ENCODE measurements around the gene SNX20.

The SNX20 gene

GRCh38 chr16:50681021-50681885 lies at the start of gene SNX20:
Gene SNX20, minus strand, starts transcription at chr16:50681312. Its CDS starts 3,786 bp downstream, at chr16:50677526.
- DNase-seq (ENCODE audit: low read depth in 2 of 2): peak; percentile 33 to 51

- no peak for DNase-seq (ENCODE audit: low read depth in 2 of 2)
Measured at GRCh38 chr16:50724306-50724705, 43.2 kb upstream of the SNX20 start.

GRCh38 chr16:50722960-50723359 lies 41.8 kb upstream of the SNX20 start:
- DNase-seq (ENCODE audit: low read depth in 2 of 2): no peak

- DNase-seq (ENCODE audit: low read depth in 2 of 2): no peak
Measured at GRCh38 chr16:50722405-50722737, 41.3 kb upstream of the SNX20 start.

GRCh38 chr16:50721549-50722404 lies 40.7 kb upstream of the SNX20 start:
- DNase-seq (ENCODE audit: low read depth in 2 of 2): no peak

- DNase-seq (ENCODE audit: low read depth in 2 of 2): no peak
Measured at GRCh38 chr16:50719401-50720337, 38.6 kb upstream of the SNX20 start.

GRCh38 chr16:50718761-50719400 lies 37.8 kb upstream of the SNX20 start:
- no peak for DNase-seq (ENCODE audit: low read depth in 2 of 2)

- DNase-seq (ENCODE audit: low read depth in 2 of 2): no peak
Measured at GRCh38 chr16:50718061-50718760, 37.1 kb upstream of the SNX20 start.

- no peak for DNase-seq (ENCODE audit: low read depth in 2 of 2)
Measured at GRCh38 chr16:50717494-50717893, 36.4 kb upstream of the SNX20 start.

- no peak for DNase-seq (ENCODE audit: low read depth in 2 of 2)
Measured at GRCh38 chr16:50717091-50717490, 36.0 kb upstream of the SNX20 start.

- DNase-seq (ENCODE audit: low read depth in 2 of 2): no peak
Measured at GRCh38 chr16:50712956-50713355, 31.8 kb upstream of the SNX20 start.

- no peak for DNase-seq (ENCODE audit: low read depth in 2 of 2)
Measured at GRCh38 chr16:50712560-50712898, 31.4 kb upstream of the SNX20 start.

- no peak for DNase-seq (ENCODE audit: low read depth in 2 of 2)
Measured at GRCh38 chr16:50711862-50712559, 30.9 kb upstream of the SNX20 start.

- DNase-seq (ENCODE audit: low read depth in 2 of 2): no peak
Measured at GRCh38 chr16:50711040-50711439, 29.9 kb upstream of the SNX20 start.

GRCh38 chr16:50709980-50710379 lies 28.9 kb upstream of the SNX20 start:
- DNase-seq (ENCODE audit: low read depth in 2 of 2): no peak

GRCh38 chr16:50709061-50709684 lies 28.1 kb upstream of the SNX20 start:
- DNase-seq (ENCODE audit: low read depth in 2 of 2): no peak

- DNase-seq (ENCODE audit: low read depth in 2 of 2): no peak
Measured at GRCh38 chr16:50708373-50709060, 27.4 kb upstream of the SNX20 start.

- no peak for DNase-seq (ENCODE audit: low read depth in 2 of 2)
Measured at GRCh38 chr16:50706250-50706649, 25.1 kb upstream of the SNX20 start.

Data from stimulated activated CD4-positive, alpha-beta T cell treated with anti-CD3 and anti-CD28 coated beads, Interleukin-1b, Interleukin-23, amount 100 ng/mL, for 4 hours (primary cell).